Left ventricle myocardium inferior (tissue), 1 donor: ENCODE results near the gene KIAA0408. TPM values are rescaled to one million over a fixed set of nuclear protein-coding genes. Genes with fewer than 3 reads are reported as not detected.

Experiments
- DNase-seq: peaks from one replicate; pipeline ENCODE4 v3.0.0-alpha.2; 2020
- H3K27ac ChIP-seq: fragments of 200-600 bp; replicated peaks from 2 replicates; pipeline ENCODE4 v1.8.0; 2021
- H3K27me3 ChIP-seq: fragments of 200-600 bp; 2 replicates; pipeline ENCODE4 v1.8.0; 2021; ENCODE audit warnings: low read depth
- H3K36me3 ChIP-seq: fragments of 200-600 bp; 2 replicates; pipeline ENCODE4 v1.8.0; 2021
- H3K4me1 ChIP-seq: fragments of 200-600 bp; 2 replicates; pipeline ENCODE4 v1.8.0; 2021
- H3K4me3 ChIP-seq: fragments of 200-600 bp; 2 replicates; pipeline ENCODE4 v1.8.0; 2021; ENCODE audit warnings: mild to moderate bottlenecking, moderate library complexity
- H3K9me3 ChIP-seq: fragments of 200-600 bp; replicated peaks from 2 replicates; pipeline ENCODE4 v1.8.0; 2021
- CTCF ChIP-seq: fragments of 200-600 bp; IDR thresholded peaks from 2 replicates; pipeline ENCODE4 v1.8.0; 2021; ENCODE audit warnings: antibody characterized with exemption, mild to moderate bottlenecking, borderline replicate concordance
- intact Hi-C: fragments of 100-400 bp; cut with micrococcal nuclease; formaldehyde crosslinking; loops from one replicate; pipeline ENCODE4 v1.11.0; 2022
- total RNA-seq: library from RNA; stranded (reverse); fragmentation: NEBNext Ultra II Directional; extraction: Animal tissue kit (Norgen Biotek cat#: 25700); gene quantifications from one replicate; pipeline ENCODE4 v1.2.1, GENCODE V29; 2021
- donor health status: DM: no; HTN: yes; CAD: no; lungs with severe emphysema.

Gene KIAA0408
- total RNA-seq, 1 donor from 2014 or later, result 2.2 TPM

GRCh38 chr6:127458222-127458621 lies 967 bp downstream of the KIAA0408 start:
- H3K4me1 ChIP-seq, result peaks cover 6% of the 10 kb centered on the region
- peak overlapping the region; percentile 70 for H3K27ac ChIP-seq
- H3K4me3 ChIP-seq, result peak overlapping the region; percentile 46
- DNase-seq, result no peak
- H3K27me3 ChIP-seq, result no peaks in the 10 kb centered on the region
- TF ChIP-seq CTCF, result no peak
- H3K36me3 ChIP-seq, result no peaks in the 10 kb centered on the region
- intact Hi-C loops, result no loop called here
- H3K9me3 ChIP-seq, result no peaks in the 10 kb centered on the region

GRCh38 chr6:127457456-127458064 lies 1.6 kb downstream of the KIAA0408 start:
- H3K4me1 ChIP-seq, result peaks cover 6% of the 10 kb centered on the region
- H3K9me3 ChIP-seq, result no peaks in the 10 kb centered on the region
- H3K36me3 ChIP-seq, result no peaks in the 10 kb centered on the region
- DNase-seq, result no peak
- peak overlapping the region; percentile 70 for H3K27ac ChIP-seq
- no peak for TF ChIP-seq CTCF
- no peaks in the 10 kb centered on the region for H3K27me3 ChIP-seq
- peak overlapping the region; percentile 46 for H3K4me3 ChIP-seq
- intact Hi-C loops, result no loop called here

- H3K27me3 ChIP-seq, result no peaks in the 10 kb centered on the region
- no peak for DNase-seq
- TF ChIP-seq CTCF, result no peak
- no peaks in the 10 kb centered on the region for H3K36me3 ChIP-seq
- peaks cover 6% of the 10 kb centered on the region for H3K4me1 ChIP-seq
- intact Hi-C loops, result no loop called here
- no peaks in the 10 kb centered on the region for H3K9me3 ChIP-seq
- no peak overlapping the region for H3K4me3 ChIP-seq
- peak overlapping the region; percentile 70 for H3K27ac ChIP-seq
Observed at GRCh38 chr6:127456465-127456864, 2.7 kb downstream of the KIAA0408 start.

- Histone ChIP-seq H3K4me3 (no peak overlapping the region), H3K27ac (no peak overlapping the region)
Observed at GRCh38 chr6:127453845-127454619, 5.2 kb downstream of the KIAA0408 start.

GRCh38 chr6:127452803-127453202 lies 6.4 kb downstream of the KIAA0408 start:
- H3K27me3 ChIP-seq, result no peaks in the 10 kb centered on the region
- no peak for TF ChIP-seq CTCF
- no peaks in the 10 kb centered on the region for H3K9me3 ChIP-seq
- peaks cover 13% of the 10 kb centered on the region for H3K36me3 ChIP-seq
- H3K27ac ChIP-seq, result no peak overlapping the region
- H3K4me1 ChIP-seq, result no peaks in the 10 kb centered on the region
- no peak overlapping the region for H3K4me3 ChIP-seq
- DNase-seq, result no peak
- intact Hi-C loops, result no loop called here

More at GRCh38 chr6:127453845-127454619, 5.2 kb downstream of the KIAA0408 start:
- DNase-seq, result no peak
- Histone ChIP-seq H3K36me3 (peaks cover 11% of the 10 kb centered on the region), H3K4me1 (no peaks in the 10 kb centered on the region), H3K9me3 (no peaks in the 10 kb centered on the region), H3K27me3 (no peaks in the 10 kb centered on the region)
- intact Hi-C loops, result no loop called here
- no peak for TF ChIP-seq CTCF
